Measurements from ENCODE around the gene PIK3R1.

DNA sequence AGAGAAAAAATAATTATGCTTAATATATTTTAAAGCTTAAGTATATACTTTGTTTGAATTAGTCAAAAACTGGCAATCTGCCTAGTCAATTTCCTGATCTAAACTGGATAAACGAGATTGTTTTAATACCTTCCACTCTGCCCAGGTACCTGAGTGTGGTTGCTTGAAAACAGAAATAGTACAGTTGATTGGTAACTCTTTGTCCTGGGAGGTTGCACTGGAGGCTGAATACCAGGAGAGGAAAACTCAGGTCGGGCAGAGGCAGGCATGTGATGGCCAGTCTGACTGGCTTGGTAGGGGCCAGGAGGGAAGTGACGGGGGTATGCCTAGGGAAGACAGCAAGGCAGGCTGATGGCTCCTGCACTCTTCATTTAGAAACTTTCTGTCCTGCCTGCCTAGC, 80.2 kb downstream of the PIK3R1 start:
- TF ChIP-seq FOXM1 (IDR thresholded peaks at IDR 0.05; ENCODE audit: borderline replicate concordance, low read depth) (no peak), TAF1 (IDR thresholded peaks at IDR 0.05; ENCODE audit: low read depth) (no peak)
